HG03095 (cell line): ENCODE measurements around the gene ASPDH.

Source experiments
- ATAC-seq: cut with Tn5 transposase; IDR thresholded peaks from one replicate; pipeline ENCODE4 v1.9.1; 2021; ENCODE audit warnings: moderate library complexity; ENCODE audit not compliant: unreplicated experiment

The ASPDH gene

DNA sequence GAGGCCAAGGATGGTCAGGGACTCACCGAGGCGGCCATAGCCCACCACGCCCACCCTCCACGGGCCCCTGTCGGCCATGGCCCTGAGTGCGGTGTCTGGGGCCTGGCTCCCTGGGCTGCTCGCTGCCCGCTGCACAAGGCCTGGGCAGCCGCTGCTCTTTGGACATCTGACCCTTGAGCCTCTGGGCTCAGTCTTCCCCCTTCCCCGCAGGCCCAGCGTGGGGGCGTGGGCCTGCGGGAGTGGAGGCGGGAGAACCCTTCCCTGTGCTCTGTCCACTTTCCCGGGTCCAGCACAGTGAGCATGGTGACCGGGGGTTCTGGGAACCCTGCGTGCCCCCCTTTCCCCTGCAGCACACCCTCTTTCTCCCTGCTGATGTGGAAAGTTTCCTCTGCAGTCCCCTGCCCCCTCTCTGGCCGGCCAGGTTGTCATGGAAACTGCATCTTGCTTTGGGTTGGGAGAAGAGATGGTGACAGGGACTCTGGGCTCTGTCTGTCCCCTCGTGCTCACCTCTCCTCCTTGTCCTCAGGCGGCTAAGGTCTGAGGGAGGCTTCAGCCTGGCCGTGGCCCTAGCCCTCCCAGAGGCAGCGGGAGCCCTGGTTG is at the start of gene ASPDH:
Gene ASPDH, minus strand, starts transcription at position 168 of the 600 bp plus-strand sequence. Its CDS starts 90 bp downstream, at position 78.
- no peak for ATAC-seq

DNA sequence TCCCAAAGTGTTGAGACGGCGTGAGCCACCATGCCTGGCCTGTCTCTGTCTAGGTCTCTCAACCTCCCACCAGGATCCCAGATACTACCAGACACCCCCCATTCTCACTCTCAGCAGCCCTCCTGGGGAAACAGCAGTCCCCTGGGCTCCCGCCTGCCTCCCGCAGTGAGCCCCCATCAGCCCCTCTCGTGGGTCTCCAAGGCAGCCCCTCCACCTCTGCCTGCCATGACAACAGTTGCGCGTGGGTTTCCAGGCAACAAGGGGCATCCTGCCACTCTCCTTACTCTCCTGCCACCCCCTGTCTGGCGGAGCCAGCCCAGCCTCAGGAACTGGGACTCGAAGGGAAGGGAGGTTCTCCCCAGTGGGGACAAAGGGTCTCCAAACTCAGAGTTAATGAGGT is 49.3 kb upstream of the ASPDH start:
- no peak for ATAC-seq

DNA sequence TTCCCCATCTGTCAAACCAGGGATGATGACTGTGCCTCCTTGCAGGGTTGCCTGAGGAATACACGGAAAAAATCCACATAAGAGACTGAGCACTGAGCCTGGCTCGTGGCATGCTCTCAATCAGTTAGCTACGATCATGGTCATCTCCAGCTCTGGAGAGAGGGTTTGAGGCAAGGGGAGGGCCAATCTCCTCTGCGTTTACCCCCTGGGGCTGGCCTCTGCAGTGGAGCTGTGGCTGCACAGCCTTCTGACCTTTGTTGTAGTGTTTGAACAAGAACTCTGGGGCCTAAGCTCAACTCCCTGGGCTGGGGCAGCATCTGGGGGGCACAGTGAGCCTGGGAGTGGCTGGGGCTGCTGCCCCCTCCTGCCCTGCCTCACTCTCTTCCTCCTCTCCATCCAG is 48.6 kb upstream of the ASPDH start:
- ATAC-seq, result no peak

DNA sequence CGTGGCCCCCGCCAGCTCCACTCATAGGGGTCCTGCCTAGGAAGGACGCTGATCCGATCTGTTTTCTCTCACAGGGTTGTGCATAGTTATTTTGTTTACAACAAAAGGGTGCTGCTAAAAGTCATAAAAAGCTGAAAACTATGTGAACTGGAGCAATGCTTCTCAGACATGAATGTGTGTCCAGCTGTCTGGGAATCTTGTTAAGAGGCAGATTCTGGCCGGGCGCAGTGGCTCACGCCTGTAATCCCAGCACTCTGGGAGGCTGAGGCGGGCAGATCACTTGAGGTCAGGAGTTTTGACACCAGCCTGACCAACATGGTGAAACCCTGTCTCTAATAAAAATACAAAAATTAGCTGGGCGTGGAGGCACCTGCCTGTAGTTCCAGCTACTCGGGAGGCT is 45.9 kb upstream of the ASPDH start:
- ATAC-seq, result no peak

GRCh38 chr19:50558449-50558848 is 44.7 kb upstream of the ASPDH start:
- ATAC-seq, result no peak

DNA sequence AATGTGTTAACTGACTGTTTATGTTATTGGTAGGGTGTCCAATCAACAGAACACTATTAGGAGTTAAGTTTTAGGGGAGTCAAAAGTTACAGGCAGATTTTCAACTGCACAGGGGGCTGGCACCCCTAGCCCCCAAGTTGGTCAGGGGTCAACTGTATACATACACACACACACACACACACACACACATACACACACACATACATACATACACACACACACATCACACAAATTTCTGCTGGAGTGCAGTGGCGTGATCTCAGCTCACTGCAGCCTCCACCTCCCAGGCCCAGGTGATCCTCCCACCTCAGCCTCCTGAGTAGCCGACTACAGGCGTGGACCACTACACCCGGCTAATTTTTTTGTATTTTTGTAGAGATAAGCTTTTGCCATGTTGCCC is 44.3 kb upstream of the ASPDH start:
- no peak for ATAC-seq

DNA sequence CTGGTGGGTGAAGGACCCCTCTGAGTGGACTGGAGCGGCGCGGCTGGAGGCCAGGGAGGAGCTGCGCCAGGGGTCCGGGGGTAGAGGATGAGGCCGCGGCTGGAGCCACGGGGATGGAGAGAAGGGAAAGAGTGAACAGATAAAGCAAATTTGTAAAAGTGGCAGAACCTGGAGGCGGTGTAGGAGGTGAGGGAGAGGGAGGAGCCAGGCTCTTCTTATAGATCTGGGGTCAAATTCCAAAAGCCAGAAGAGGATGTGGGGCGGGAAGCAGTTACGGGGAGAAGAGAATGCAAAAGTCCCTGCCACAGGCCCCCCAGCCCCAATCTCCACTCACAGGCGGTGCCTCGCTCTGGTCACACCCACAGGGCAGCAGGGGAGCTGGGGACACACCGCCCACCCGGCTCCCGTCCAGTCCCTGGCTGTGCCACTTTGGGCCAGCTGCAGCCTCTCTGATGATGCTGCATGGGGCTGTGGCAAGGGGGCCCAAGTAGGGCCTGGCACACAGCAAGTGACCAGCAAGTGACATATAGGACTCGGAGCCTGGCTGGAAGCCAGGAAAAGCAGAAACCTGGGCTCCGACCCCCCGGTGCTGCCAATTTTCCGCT is 43.4 kb upstream of the ASPDH start:
- no peak for ATAC-seq

- no peak for ATAC-seq
Observed at GRCh38 chr19:50556282-50557008, 42.7 kb upstream of the ASPDH start.

DNA sequence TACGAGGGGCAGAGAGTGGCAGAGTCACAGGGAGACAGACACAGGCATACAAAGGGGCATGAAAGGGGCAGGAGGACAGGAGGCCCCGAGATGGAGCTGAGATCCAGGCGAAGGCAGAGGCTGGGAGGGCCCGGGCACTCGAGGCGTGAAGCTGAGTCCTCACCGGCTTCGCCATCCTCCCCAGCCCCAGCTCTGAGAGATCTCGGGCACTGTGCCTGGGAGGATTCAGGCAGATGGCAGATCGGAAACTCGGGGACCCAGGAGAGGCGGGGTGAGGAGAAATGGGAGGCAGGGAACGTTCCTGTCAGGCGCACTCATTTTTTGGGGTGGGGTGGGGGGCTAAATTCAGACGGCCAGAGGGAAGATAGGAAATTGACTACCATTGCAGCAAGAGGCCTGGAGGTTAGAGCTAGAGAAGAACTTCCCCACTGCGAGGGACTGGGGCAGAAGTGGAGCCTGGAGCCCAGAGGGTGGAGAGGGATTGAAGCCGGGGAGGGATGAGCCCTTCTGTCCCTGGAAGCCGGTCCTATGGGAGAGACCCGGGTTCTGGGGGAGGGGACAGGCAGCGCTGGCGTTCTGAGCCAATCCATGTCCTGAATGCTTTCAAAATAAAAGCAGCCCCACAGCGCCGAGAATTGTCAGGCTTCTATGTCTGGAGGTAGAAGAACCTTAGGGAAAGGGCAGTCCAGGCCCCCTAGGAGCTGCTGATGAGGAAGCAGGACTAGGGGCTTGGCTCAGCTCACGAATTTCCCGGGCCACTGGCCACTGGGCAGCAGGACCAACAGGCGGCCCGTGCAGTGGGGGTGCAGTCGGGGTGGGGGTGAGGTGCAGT is 42.0 kb upstream of the ASPDH start:
- ATAC-seq, result no peak

GRCh38 chr19:50555033-50555432 is 41.3 kb upstream of the ASPDH start:
- no peak for ATAC-seq

- ATAC-seq, result no peak
Observed at GRCh38 chr19:50554212-50554611, 40.5 kb upstream of the ASPDH start.

DNA sequence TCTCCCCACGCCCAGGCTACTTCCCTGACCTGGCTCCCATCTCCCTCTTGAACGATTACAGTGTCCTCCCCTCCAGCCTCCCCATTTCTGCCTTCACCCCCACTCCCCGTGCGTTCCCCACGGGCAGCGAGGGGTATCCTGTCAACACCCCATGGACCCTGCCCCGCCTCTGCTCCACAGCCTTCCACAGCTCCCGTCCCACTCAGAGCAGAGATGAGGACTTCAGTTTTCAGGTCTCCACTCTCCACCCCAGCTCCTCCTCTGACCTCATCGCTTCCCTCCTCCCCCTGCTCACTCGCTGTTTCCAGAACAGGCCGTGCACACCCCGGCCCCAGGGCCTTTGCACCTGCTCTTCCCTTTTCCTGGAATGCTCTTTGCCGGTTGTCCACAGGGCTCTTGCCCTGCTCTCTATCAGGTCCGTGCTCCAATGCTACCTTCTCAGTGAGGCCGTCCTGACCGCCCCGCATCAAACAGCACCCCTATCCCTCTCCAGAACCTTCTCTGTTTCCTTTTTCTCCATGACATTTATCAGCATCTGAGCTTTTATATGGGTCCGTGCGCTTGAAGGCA is 39.5 kb upstream of the ASPDH start:
- ATAC-seq, result no peak

DNA sequence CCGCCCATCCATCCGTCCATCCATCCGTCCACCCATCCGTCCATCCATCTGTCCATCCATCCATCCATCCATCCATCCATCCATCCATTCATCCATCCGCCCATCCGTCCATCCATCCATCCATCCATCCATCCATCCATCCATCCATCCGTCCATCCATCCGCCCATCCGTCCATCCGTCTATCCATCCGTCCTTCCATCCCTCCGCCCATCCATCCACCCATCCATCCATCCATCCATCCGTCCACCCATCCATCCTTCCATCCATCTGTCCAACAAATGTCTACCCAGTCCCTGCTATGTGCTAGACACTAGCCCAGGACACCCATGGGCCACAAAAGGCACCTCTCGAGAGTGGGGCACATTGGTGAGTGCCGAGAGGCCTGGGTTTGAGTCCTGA is 38.8 kb upstream of the ASPDH start:
- ATAC-seq, result no peak

GRCh38 chr19:50551715-50552187 is 38.0 kb upstream of the ASPDH start:
- no peak for ATAC-seq

- ATAC-seq, result no peak
Observed at GRCh38 chr19:50551034-50551714, 37.5 kb upstream of the ASPDH start.

DNA sequence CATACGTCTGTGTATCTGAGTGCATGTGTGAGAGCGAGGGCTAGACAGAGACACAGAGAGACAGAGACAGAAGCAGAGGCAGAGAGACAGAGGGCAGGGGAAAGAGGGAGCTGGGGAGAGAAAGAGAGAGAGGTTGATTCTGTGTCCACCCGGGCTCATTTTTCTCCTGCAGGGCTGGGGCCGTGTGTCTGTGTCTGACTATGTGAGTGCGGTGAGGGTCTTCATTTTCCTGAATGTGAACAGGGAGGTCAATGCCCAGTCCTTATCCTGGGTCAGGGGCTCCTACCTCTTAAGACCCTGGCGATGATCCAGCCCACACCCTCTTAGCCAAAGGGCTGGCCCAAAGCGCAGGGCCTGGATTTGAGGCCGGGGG is 36.9 kb upstream of the ASPDH start:
- no peak for ATAC-seq

- ATAC-seq, result no peak
Observed at GRCh38 chr19:50549927-50550593, 36.3 kb upstream of the ASPDH start.

DNA sequence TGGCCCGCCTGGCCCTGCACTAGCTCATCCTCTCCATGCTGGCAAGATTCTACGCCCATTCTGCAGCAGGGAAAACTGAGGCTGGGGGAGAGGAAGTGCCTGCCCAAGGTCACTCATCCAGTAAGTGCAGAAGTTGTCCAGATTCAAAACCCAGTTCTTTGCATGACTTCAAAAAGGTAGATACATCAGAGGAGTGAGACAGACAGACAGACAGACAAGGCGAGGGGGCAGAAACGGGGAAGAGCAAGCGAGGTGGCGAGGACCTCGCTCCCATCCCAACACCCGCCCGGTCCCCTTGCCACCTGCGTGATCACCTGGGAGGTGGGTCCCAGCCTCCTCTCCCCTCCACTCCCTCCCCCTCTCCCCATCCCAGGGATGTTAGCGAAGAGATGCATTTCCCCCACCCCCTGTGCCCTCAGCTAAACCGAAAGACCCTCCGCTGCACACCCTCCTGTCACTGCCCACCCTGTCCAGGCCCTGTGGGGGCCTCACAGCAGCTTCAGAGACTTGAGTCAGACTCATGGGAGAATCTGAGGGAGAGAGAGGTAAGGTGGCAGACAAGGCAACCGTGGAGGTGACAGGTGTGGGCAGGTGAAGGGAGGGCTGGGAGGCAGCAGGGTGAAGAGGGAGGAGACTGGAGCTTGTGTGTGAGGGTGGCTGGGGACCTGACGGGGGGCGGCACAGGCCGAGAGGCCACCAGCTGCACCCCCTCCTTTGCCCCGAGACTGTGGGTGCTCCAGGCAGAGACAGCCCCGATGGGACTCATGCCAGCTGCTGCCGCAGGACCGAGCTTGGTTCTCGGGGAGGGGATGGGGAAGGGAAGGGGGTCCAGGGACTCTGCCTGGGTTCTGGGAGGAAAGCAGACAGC is 35.6 kb upstream of the ASPDH start:
- ATAC-seq, result no peak
